Measurements from ENCODE around the gene HTR4.

HTR4 gene

GRCh38 chr5:148565148-148565547, 89.2 kb downstream of the HTR4 start:
- Mint-ChIP-seq H3K27me3 (ENCODE audit: low read depth, poor library complexity) (no peaks in the 10 kb centered on the region), H3K27ac (no peak overlapping the region), H3K4me3 (no peak overlapping the region), H3K9me3 (no peaks in the 10 kb centered on the region), H3K36me3 (ENCODE audit: low read depth) (no peaks in the 10 kb centered on the region), H3K4me1 (peaks cover 14% of the 10 kb centered on the region)
- TF ChIP-seq CTCF (IDR thresholded peaks at IDR 0.05): no peak
- no peak for DNase-seq

GRCh38 chr5:148563021-148563420, 91.3 kb downstream of the HTR4 start:
- no peak for TF ChIP-seq CTCF (IDR thresholded peaks at IDR 0.05)
- Mint-ChIP-seq H3K4me1 (peaks cover 14% of the 10 kb centered on the region), H3K27ac (no peak overlapping the region), H3K9me3 (no peaks in the 10 kb centered on the region), H3K4me3 (no peak overlapping the region), H3K27me3 (ENCODE audit: low read depth, poor library complexity) (no peaks in the 10 kb centered on the region), H3K36me3 (ENCODE audit: low read depth) (no peaks in the 10 kb centered on the region)
- no peak for DNase-seq

DNA sequence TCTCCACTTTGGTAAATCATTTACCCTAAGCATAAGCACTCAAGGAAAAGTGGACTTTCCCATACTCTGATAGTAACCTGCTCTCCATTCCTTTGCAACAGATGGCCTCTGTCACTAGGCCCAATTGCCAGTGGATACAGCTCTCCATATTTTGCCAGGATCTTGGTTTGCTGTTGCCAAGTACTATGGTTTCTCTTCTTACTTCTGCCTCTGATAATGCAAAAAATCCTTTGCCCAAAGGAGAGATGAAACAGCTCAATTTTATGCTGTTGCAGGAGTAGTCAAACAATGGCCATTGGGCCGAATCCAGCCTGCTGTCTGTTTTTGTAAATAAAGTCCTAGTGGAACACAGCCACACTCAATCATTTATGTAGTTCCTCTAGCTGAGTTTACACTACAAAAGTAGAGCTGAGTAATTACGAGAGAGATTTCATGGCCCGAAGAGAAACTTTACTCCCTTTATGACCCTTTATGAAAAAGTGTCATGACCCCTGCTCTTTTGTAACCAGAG, 92.5 kb downstream of the HTR4 start:
- DNase-seq: no peak
- H3K27me3 Mint-ChIP-seq (ENCODE audit: low read depth, poor library complexity): no peaks in the 10 kb centered on the region
- peaks cover 14% of the 10 kb centered on the region for H3K4me1 Mint-ChIP-seq
- no peak overlapping the region for H3K4me3 Mint-ChIP-seq
- no peaks in the 10 kb centered on the region for H3K9me3 Mint-ChIP-seq
- no peak for TF ChIP-seq CTCF (IDR thresholded peaks at IDR 0.05)
- peak overlapping the region; percentile 38 for H3K27ac Mint-ChIP-seq
- no peaks in the 10 kb centered on the region for H3K36me3 Mint-ChIP-seq (ENCODE audit: low read depth)

- TF ChIP-seq CTCF (IDR thresholded peaks at IDR 0.05): no peak
- H3K4me3 Mint-ChIP-seq: no peak overlapping the region
- H3K9me3 Mint-ChIP-seq: no peaks in the 10 kb centered on the region
- no peak for DNase-seq
- H3K36me3 Mint-ChIP-seq (ENCODE audit: low read depth): no peaks in the 10 kb centered on the region
- H3K27me3 Mint-ChIP-seq (ENCODE audit: low read depth, poor library complexity): peaks cover 4% of the 10 kb centered on the region
- H3K27ac Mint-ChIP-seq: no peak overlapping the region
- H3K4me1 Mint-ChIP-seq: peaks cover 14% of the 10 kb centered on the region
These were observed 94.9 kb downstream of the HTR4 start for GRCh38 chr5:148559461-148559860.

- Mint-ChIP-seq H3K36me3 (ENCODE audit: low read depth) (no peaks in the 10 kb centered on the region), H3K9me3 (no peaks in the 10 kb centered on the region), H3K27me3 (ENCODE audit: low read depth, poor library complexity) (peaks cover 4% of the 10 kb centered on the region), H3K4me1 (peaks cover 14% of the 10 kb centered on the region), H3K27ac (no peak overlapping the region), H3K4me3 (no peak overlapping the region)
- no peak for TF ChIP-seq CTCF (IDR thresholded peaks at IDR 0.05)
- DNase-seq: no peak
These were observed 95.4 kb downstream of the HTR4 start for GRCh38 chr5:148558892-148559291.

DNA sequence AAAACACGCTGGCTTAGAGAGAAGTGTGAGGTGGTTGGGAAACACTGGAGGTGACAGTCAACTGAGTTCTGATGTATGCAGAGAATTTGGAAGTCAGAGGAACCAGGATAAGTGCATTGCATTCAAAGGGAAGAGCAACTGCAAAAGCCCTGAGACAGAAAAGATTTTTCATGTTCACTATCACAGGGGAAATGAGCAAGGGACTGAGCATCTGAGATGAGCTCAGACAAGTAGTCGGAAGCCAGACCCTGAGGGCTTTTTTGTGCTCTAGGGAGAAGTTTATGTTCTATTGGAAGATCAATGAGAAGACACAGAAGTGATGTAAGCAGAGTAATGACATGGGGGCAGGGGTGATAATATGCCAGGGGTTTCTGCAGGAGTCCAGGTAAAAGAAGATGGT, 97.5 kb downstream of the HTR4 start:
- Mint-ChIP-seq H3K27me3 (ENCODE audit: low read depth, poor library complexity) (peaks cover 4% of the 10 kb centered on the region), H3K4me3 (no peak overlapping the region), H3K27ac (no peak overlapping the region), H3K36me3 (ENCODE audit: low read depth) (no peaks in the 10 kb centered on the region), H3K9me3 (no peaks in the 10 kb centered on the region), H3K4me1 (peaks cover 2% of the 10 kb centered on the region)
- TF ChIP-seq CTCF (IDR thresholded peaks at IDR 0.05): no peak
- no peak for DNase-seq
